ENCODE measurements around the gene RTN1.

Gene RTN1

GRCh38 chr14:59831121-59831730, 39.4 kb downstream of the RTN1 start:
- Histone ChIP-seq H3K27me3 (ENCODE audit: control insufficient read depth, insufficient read depth, low read length) (no peaks in the 10 kb centered on the region), H3K9ac (no peak overlapping the region), H3K9me3 (ENCODE audit: control insufficient read depth, low read length) (no peaks in the 10 kb centered on the region), H3K4me1 (peaks cover 17% of the 10 kb centered on the region), H3K27ac (no peak overlapping the region), H3K4me3 (ENCODE audit: low read depth, low read length) (no peak overlapping the region), H3K4me2 (ENCODE audit: low read length) (no peak overlapping the region), H2AFZ (no peak overlapping the region), H3K36me3 (ENCODE audit: control insufficient read depth, insufficient read depth, low read length) (no peaks in the 10 kb centered on the region), H3K79me2 (peaks cover 2% of the 10 kb centered on the region)
- no peak for TF ChIP-seq CTCF (IDR thresholded peaks at IDR 0.05)

GRCh38 chr14:59830338-59830734, 40.2 kb downstream of the RTN1 start:
- no peak overlapping the region for H2AFZ ChIP-seq
- no peak for TF ChIP-seq CTCF (IDR thresholded peaks at IDR 0.05)
- no peaks in the 10 kb centered on the region for H3K36me3 ChIP-seq (ENCODE audit: control insufficient read depth, insufficient read depth, low read length)
- H3K79me2 ChIP-seq: peaks cover 2% of the 10 kb centered on the region
- H3K9ac ChIP-seq: no peak overlapping the region
- no peak overlapping the region for H3K4me3 ChIP-seq (ENCODE audit: low read depth, low read length)
- no peak overlapping the region for H3K27ac ChIP-seq
- H3K27me3 ChIP-seq (ENCODE audit: control insufficient read depth, insufficient read depth, low read length): no peaks in the 10 kb centered on the region
- no peak overlapping the region for H3K4me2 ChIP-seq (ENCODE audit: low read length)
- no peaks in the 10 kb centered on the region for H3K9me3 ChIP-seq (ENCODE audit: control insufficient read depth, low read length)
- peaks cover 17% of the 10 kb centered on the region for H3K4me1 ChIP-seq

GRCh38 chr14:59829469-59830337, 40.9 kb downstream of the RTN1 start:
- Histone ChIP-seq H3K27ac (no peak overlapping the region), H3K36me3 (ENCODE audit: control insufficient read depth, insufficient read depth, low read length) (no peaks in the 10 kb centered on the region), H3K4me1 (peaks cover 17% of the 10 kb centered on the region), H2AFZ (no peak overlapping the region), H3K79me2 (peaks cover 2% of the 10 kb centered on the region), H3K9ac (no peak overlapping the region), H3K4me3 (ENCODE audit: low read depth, low read length) (no peak overlapping the region), H3K27me3 (ENCODE audit: control insufficient read depth, insufficient read depth, low read length) (no peaks in the 10 kb centered on the region), H3K4me2 (ENCODE audit: low read length) (no peak overlapping the region), H3K9me3 (ENCODE audit: control insufficient read depth, low read length) (no peaks in the 10 kb centered on the region)
- TF ChIP-seq CTCF (IDR thresholded peaks at IDR 0.05): no peak

- Histone ChIP-seq H3K36me3 (ENCODE audit: control insufficient read depth, insufficient read depth, low read length) (no peaks in the 10 kb centered on the region), H3K27ac (no peak overlapping the region), H3K79me2 (peaks cover 2% of the 10 kb centered on the region), H3K27me3 (ENCODE audit: control insufficient read depth, insufficient read depth, low read length) (no peaks in the 10 kb centered on the region), H3K4me2 (ENCODE audit: low read length) (no peak overlapping the region), H3K9me3 (ENCODE audit: control insufficient read depth, low read length) (no peaks in the 10 kb centered on the region), H2AFZ (no peak overlapping the region), H3K9ac (no peak overlapping the region), H3K4me3 (ENCODE audit: low read depth, low read length) (no peak overlapping the region), H3K4me1 (peaks cover 17% of the 10 kb centered on the region)
- TF ChIP-seq CTCF (IDR thresholded peaks at IDR 0.05): no peak
Measured at GRCh38 chr14:59828276-59828675, 42.3 kb downstream of the RTN1 start.
